Measurements from ENCODE around the gene CALML4.

CALML4 gene

GRCh38 chr15:68196445-68197169 lies 8.5 kb downstream of the CALML4 start:
- TF ChIP-seq CTCF (IDR thresholded peaks at IDR 0.05; ENCODE audit: low read depth, low read length) = no peak
- no peak for DNase-seq (ENCODE audit: low read depth in 2 of 2)
- H3K4me3 ChIP-seq (replicated peaks in 1 of 2; ENCODE audit: low read depth in 2 of 2, low read length in 2 of 2) = no peak overlapping the region

- H3K4me3 ChIP-seq (replicated peaks in 1 of 2; ENCODE audit: low read depth in 2 of 2, low read length in 2 of 2) = no peak overlapping the region
- TF ChIP-seq CTCF (IDR thresholded peaks at IDR 0.05; ENCODE audit: low read depth, low read length) = no peak
- DNase-seq (ENCODE audit: low read depth in 2 of 2) = no peak
Observed at GRCh38 chr15:68195336-68196112, 9.6 kb downstream of the CALML4 start.

GRCh38 chr15:68192804-68193486 lies 12.2 kb downstream of the CALML4 start:
- H3K4me3 ChIP-seq (replicated peaks in 1 of 2; ENCODE audit: low read depth in 2 of 2, low read length in 2 of 2) = no peak overlapping the region
- TF ChIP-seq CTCF (IDR thresholded peaks at IDR 0.05; ENCODE audit: low read depth, low read length) = no peak
- no peak for DNase-seq (ENCODE audit: low read depth in 2 of 2)

GRCh38 chr15:68192117-68192516 lies 13.0 kb downstream of the CALML4 start:
- TF ChIP-seq CTCF (IDR thresholded peaks at IDR 0.05; ENCODE audit: low read depth, low read length) = no peak
- no peak for DNase-seq (ENCODE audit: low read depth in 2 of 2)
- no peak overlapping the region for H3K4me3 ChIP-seq (replicated peaks in 1 of 2; ENCODE audit: low read depth in 2 of 2, low read length in 2 of 2)

GRCh38 chr15:68191555-68191954 lies 13.6 kb downstream of the CALML4 start:
- DNase-seq (ENCODE audit: low read depth in 2 of 2) = no peak
- TF ChIP-seq CTCF (IDR thresholded peaks at IDR 0.05; ENCODE audit: low read depth, low read length) = no peak
- H3K4me3 ChIP-seq (replicated peaks in 1 of 2; ENCODE audit: low read depth in 2 of 2, low read length in 2 of 2) = no peak overlapping the region

GRCh38 chr15:68190048-68190447 lies 15.1 kb downstream of the CALML4 start:
- no peak overlapping the region for H3K4me3 ChIP-seq (replicated peaks in 1 of 2; ENCODE audit: low read depth in 2 of 2, low read length in 2 of 2)
- DNase-seq (ENCODE audit: low read depth in 2 of 2) = no peak
- no peak for TF ChIP-seq CTCF (IDR thresholded peaks at IDR 0.05; ENCODE audit: low read depth, low read length)
